Thymus (tissue), 11 donors: ENCODE results near the gene NPY4R2. TPM values are rescaled to one million over a fixed set of nuclear protein-coding genes. Genes with fewer than 3 reads are reported as not detected.
"Not testable (repeated sequence)": the region's sequence is repeated elsewhere in the genome, so short reads cannot be mapped to it uniquely, and the experiment has no call there.

Experiments used
- DNase-seq, 9 donors: peaks; one replicate each; pipeline ENCODE4 v3.0.0-alpha.2; 2013; ENCODE audit warnings: low spot score in 9 of 9, low read depth in 6 of 9, missing footprints in 1 of 9
- H3K27ac ChIP-seq, 2 donors: one replicate each; pipeline ENCODE4 v1.5.1; 2013; ENCODE audit warnings: control low read depth in 1 of 2, low read depth in 1 of 2, low read length in 1 of 2, mild to moderate bottlenecking in 1 of 2, moderate library complexity in 1 of 2
- H3K27me3 ChIP-seq, 2 donors: one replicate each; pipeline ENCODE4 v1.5.1; 2013; ENCODE audit warnings: low read length in 1 of 2; ENCODE audit not compliant: control insufficient read depth in 2 of 2, insufficient read depth in 1 of 2
- H3K36me3 ChIP-seq, 2 donors: one replicate each; pipeline ENCODE4 v1.5.1; 2013; ENCODE audit warnings: low read length in 1 of 2, mild to moderate bottlenecking in 1 of 2, moderate library complexity in 1 of 2; ENCODE audit not compliant: control insufficient read depth in 2 of 2, insufficient read depth in 2 of 2
- H3K4me1 ChIP-seq, 2 donors: one replicate each; pipeline ENCODE4 v1.5.1; 2013; ENCODE audit warnings: low read length in 2 of 2; ENCODE audit not compliant: control insufficient read depth in 2 of 2, insufficient read depth in 2 of 2
- H3K4me3 ChIP-seq, 2 donors: one replicate each; pipeline ENCODE4 v1.5.1; 2013; ENCODE audit warnings: low read length in 2 of 2, control low read depth in 1 of 2, mild to moderate bottlenecking in 1 of 2
- H3K9me3 ChIP-seq, 2 donors: one replicate each; pipeline ENCODE4 v1.5.1; 2013; ENCODE audit warnings: low read length in 1 of 2, mild to moderate bottlenecking in 1 of 2; ENCODE audit not compliant: control insufficient read depth in 2 of 2, insufficient read depth in 1 of 2
- WGBS: extraction: QIAGEN DNeasy Blood & Tissue Kit; methylation state at CpG from one replicate; pipeline ENCODE4 v1.1.7; 2013; 5-methylcytosine and 5-hydroxymethylcytosine counted together
- polyA plus RNA-seq: library from polyadenylated mRNA; stranded (reverse); fragments of 200-250 nt; gene quantifications from one replicate; pipeline ENCODE4 v1.2.3, GENCODE V29; 2013
- total RNA-seq: library from RNA; stranded (reverse); fragments of 120-200 nt; gene quantifications from one replicate; pipeline ENCODE4 v1.2.4, GENCODE V29; 2013
- donor health status: healthy.

The NPY4R2 gene
- total and polyA plus RNA-seq, 2 donors = not detected

DNA sequence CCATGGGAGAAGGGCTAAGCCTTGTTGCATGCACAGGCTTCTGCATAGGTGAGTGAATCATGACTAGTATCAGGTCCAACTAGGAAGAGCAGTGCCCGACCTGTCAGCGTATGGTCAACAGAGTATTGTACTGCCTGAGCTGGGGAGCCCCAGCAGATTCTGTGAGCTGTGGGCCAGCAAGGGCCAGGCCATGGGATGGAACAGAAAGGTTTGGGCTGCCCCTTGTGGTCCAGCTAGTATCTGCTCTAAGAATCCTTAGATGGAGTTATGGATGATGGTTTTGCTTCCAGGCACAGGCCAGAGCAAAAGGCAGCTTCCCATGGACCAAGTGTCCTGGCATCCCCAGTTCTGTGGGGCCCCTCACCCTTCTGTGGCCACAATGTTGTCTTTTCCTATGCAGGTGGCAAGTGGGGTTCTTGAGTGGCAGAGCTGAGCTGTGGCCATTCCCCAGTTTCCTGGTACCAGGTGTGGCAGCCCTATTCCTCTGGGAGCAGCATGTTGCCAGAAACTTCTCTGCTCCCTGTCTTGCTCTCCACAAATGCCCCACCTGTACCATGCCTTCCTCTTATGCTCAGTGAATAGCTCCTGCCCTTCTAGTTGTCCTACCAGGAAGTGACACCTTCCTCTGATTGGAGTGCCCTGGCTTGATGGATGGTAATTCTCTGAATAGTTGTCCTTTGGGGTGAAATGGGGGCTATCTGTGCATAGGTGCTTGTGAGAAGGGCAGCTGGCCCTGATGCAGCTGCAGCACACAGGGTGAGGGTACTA lies 25.8 kb upstream of the NPY4R2 start:
- not testable (repeated sequence) for H3K9me3 ChIP-seq, H3K4me3 ChIP-seq, DNase-seq, H3K36me3 ChIP-seq, H3K27me3 ChIP-seq, H3K27ac ChIP-seq, H3K4me1 ChIP-seq
- WGBS = 95% methylated on average over 2 of the region's 2 CpGs

DNA sequence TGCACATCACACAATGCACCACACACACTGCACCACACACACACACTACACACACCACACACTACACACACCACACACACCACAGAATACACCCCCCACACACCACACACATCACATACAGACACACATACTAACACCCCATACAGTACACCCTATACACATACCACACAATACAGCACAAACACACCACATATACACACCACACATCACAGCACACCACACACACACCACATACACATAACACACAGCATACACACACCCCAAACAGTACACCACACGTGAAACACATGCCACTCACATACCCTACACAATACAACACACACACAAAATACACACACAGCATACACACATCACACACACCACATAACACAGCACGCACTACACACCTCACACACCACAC lies 23.9 kb upstream of the NPY4R2 start:
- not testable (repeated sequence) for H3K27ac ChIP-seq, H3K4me1 ChIP-seq, H3K27me3 ChIP-seq, DNase-seq, H3K36me3 ChIP-seq, H3K9me3 ChIP-seq, H3K4me3 ChIP-seq
- WGBS = 92% methylated on average over 1 of the region's 2 CpGs

DNA sequence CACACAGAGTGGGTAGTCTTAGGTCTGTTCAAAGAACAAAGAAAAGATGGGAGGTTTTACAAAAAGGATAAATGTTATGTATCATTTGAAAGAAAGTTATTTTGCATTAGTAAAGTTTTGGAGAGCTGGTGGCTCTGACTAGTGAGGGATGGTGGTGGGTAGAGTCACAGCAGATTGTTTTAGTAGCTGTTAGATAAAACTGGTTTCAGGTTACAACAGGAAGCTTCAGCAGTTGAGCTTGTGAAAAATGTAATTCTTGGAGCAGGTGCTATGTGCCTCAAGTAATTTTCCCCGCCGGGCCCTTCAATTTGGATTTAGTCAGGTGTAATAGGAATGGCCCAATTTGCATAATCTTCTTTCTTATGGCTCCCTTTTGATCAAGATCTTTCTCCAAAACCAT lies 20.6 kb upstream of the NPY4R2 start:
- H3K36me3 ChIP-seq, H3K4me3 ChIP-seq, H3K27me3 ChIP-seq, DNase-seq, H3K4me1 ChIP-seq, H3K27ac ChIP-seq, H3K9me3 ChIP-seq: not testable (repeated sequence)
- no CpG with 5 or more reads among the region's 2 CpGs for WGBS

DNA sequence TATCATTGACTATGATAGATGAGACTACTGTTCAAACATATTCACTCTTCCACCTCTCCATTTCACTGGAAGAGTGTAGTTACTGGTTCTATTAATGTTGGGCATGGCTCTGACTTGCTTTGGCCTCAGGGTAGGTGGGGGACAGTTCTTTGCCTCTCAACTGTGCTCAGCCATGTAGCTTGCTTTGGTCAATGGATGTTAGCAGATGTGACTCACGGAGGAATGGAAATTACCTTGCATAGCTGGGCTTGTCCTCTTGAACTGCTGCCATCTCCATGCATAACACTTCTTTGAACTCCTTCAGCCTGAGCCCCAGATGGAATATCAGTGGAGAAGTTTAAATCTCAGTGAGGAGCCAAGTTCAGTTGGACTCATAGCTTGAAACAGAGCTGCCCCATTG lies 9.1 kb upstream of the NPY4R2 start:
- not testable (repeated sequence) for DNase-seq, H3K4me3 ChIP-seq, H3K4me1 ChIP-seq, H3K36me3 ChIP-seq, H3K27me3 ChIP-seq, H3K27ac ChIP-seq, H3K9me3 ChIP-seq
- WGBS = 92% methylated on average over 1 of the region's 1 CpG

DNA sequence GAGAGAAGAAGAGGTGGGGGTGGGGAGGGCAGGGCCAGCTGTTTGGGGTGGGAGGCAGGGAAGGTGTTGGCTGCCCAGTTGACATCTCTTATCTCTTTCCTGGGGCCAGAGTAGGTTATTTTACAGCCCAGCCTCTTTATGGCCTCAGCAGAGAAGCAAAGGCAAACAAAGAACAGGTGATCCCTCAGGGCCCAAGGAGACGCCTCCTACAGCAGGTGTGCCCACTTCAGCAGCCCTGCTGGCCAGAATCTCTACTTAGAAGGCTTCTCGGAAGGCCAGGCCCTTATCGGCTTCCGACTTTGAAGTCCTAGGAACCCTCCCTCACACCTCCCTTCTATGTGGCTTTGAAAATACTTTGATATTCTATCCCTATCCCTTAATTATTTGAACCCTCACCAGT lies 8.0 kb upstream of the NPY4R2 start:
- no CpG with 5 or more reads among the region's 4 CpGs for WGBS
- not testable (repeated sequence) for H3K27ac ChIP-seq, H3K36me3 ChIP-seq, H3K9me3 ChIP-seq, H3K4me1 ChIP-seq, DNase-seq, H3K4me3 ChIP-seq, H3K27me3 ChIP-seq

DNA sequence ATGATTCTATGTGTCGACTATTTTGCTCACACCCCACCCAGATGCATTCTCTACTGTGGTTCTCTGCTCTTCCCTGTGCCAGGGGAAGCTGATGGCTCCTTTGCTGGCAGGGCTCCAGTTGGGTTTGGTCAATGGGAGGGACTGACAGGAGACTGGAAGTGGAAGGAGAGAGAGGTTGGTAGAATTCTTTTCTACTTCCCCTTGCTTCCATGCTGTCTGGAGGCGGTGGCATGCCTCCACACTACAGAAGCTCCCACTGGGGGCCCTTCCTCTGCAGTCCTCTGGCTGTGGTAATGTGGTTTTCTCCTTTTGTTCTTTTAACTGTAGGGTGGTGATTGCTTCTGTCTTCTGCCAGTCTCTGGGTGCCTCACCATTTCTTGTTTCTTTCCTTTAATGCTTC lies 4.4 kb upstream of the NPY4R2 start:
- not testable (repeated sequence) for H3K36me3 ChIP-seq, H3K4me1 ChIP-seq, H3K4me3 ChIP-seq, H3K27me3 ChIP-seq, DNase-seq, H3K27ac ChIP-seq, H3K9me3 ChIP-seq
- no CpG with 5 or more reads among the region's 2 CpGs for WGBS

DNA sequence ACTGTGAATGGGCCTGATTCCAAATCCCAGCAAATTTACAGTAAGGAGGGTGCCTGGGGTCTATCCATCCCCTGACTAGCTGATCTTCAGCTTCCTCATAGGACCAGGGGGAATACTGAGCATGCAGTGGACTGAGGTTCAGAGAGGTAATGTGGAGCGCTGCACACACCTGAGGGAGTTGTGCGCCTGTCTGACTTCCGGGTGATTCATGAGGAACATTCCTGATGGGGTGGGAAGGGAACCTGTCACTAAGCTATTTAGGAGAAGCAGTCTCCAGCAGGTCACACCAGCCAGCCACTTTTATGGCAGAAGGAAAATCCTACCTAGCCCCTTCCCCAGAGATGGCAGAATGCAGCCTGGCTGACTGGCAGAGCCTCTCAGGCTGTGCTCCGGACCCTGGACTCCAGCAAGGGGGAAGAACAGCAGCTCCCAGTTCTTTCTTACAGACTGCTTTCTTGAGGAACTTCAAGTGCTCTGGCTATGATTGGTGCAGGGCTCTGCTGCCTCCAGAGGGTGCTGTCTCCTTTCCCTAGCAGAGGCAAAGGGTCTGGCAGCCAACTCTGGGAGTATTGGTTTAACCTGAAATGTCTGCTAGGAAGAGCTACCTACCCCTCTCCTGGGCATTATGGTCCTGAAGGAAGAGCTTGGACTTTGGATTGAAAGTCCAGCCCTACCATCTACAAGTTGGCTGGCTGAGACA lies 2.5 kb upstream of the NPY4R2 start:
- DNase-seq, H3K36me3 ChIP-seq, H3K4me1 ChIP-seq, H3K27ac ChIP-seq, H3K9me3 ChIP-seq, H3K27me3 ChIP-seq, H3K4me3 ChIP-seq: not testable (repeated sequence)
- 60% methylated on average over 1 of the region's 4 CpGs for WGBS

DNA sequence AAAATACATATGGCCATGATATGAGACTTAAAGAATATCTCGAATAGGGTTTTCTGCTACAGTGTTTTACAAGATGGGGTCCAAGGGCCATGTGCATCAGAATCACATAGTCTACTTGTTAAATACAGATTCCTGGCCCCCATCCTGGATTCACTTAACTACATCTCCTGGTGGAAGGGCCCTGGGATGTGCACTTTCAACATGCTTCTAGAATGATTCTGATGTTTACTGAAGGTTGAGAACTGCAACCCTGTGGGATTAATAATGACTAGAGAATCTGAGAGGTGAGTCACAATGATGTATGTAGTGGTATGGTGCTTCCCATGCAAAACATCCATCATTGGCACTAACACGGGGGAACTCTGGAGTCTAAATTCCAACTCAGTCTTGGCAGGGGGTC lies 2.1 kb downstream of the NPY4R2 start:
- not testable (repeated sequence) for H3K9me3 ChIP-seq, H3K4me1 ChIP-seq, H3K36me3 ChIP-seq, H3K27ac ChIP-seq, H3K4me3 ChIP-seq, DNase-seq, H3K27me3 ChIP-seq
- 98% methylated on average over 1 of the region's 2 CpGs for WGBS

DNA sequence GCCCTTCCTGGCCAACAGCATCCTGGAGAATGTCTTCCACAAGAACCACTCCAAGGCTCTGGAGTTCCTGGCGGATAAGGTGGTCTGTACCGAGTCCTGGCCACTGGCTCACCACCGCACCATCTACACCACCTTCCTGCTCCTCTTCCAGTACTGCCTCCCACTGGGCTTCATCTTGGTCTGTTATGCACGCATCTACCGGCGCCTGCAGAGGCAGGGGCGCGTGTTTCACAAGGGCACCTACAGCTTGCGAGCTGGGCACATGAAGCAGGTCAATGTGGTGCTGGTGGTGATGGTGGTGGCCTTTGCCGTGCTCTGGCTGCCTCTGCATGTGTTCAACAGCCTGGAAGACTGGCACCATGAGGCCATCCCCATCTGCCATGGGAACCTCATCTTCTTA lies 4.0 kb downstream of the NPY4R2 start:
- not testable (repeated sequence) for DNase-seq, H3K27ac ChIP-seq, H3K27me3 ChIP-seq, H3K4me1 ChIP-seq, H3K9me3 ChIP-seq, H3K36me3 ChIP-seq, H3K4me3 ChIP-seq
- 93% methylated on average over 6 of the region's 10 CpGs for WGBS
